Common myeloid progenitor, CD34-positive (primary cell): ENCODE measurements around the gene FZD10.

Experiments used
- CTCF ChIA-PET: fragments of 350-600 bp; sonication (Branson Sonifier 250); formaldehyde crosslinking; loops from one replicate; lab custom pipeline; 2021; ENCODE audit warnings: antibody characterized with exemption; lab: Charles Lee
- POLR2A ChIA-PET: fragments of 350-600 bp; sonication (Branson Sonifier 250); formaldehyde crosslinking; loops from one replicate; lab custom pipeline; 2021; ENCODE audit warnings: antibody characterized with exemption; lab: Charles Lee
- DNase-seq, 3 donors: peaks; one replicate each; pipeline versions ENCODE4 v3.0.0 to v3.0.0-alpha.2; 2013
- H3K27ac ChIP-seq, 2 experiments: 1 replicate in 1 of 2; 2 replicates in 1 of 2; pipeline ENCODE4 v1.7.0; 2013; ENCODE audit warnings: inconsistent platforms in 2 of 2, low read length in 2 of 2, mild to moderate bottlenecking in 2 of 2, low read depth in 1 of 2, moderate library complexity in 1 of 2; ENCODE audit not compliant: severe bottlenecking in 2 of 2, insufficient read depth in 1 of 2, poor library complexity in 1 of 2
- H3K27me3 ChIP-seq, 5 experiments: replicated peaks in 2 of 5; 1 replicate in 3 of 5; 2 replicates in 2 of 5; pipeline versions ENCODE4 v1.6.1 to v1.7.0; 2013; ENCODE audit warnings: low read length in 4 of 5, mild to moderate bottlenecking in 2 of 5, moderate library complexity in 2 of 5, inconsistent platforms in 1 of 5; ENCODE audit not compliant: insufficient read depth in 5 of 5, control insufficient read depth in 4 of 5
- H3K36me3 ChIP-seq, 4 experiments: 1 replicate in 2 of 4; 2 replicates in 2 of 4; pipeline versions ENCODE4 v1.6.1 to v1.7.0; 2013; ENCODE audit warnings: low read length in 3 of 4, control low read depth in 1 of 4, mild to moderate bottlenecking in 1 of 4; ENCODE audit not compliant: control insufficient read depth in 4 of 4, insufficient read depth in 4 of 4
- H3K4me1 ChIP-seq, 4 experiments: 1 replicate in 3 of 4; 2 replicates in 1 of 4; pipeline versions ENCODE4 v1.6.1 to v1.7.1; 2013; ENCODE audit warnings: low read length in 3 of 4, mild to moderate bottlenecking in 3 of 4, control low read depth in 1 of 4, inconsistent platforms in 1 of 4, moderate library complexity in 1 of 4; ENCODE audit not compliant: control insufficient read depth in 4 of 4, insufficient read depth in 4 of 4; ENCODE audit errors: control extremely low read depth in 1 of 4
- H3K4me3 ChIP-seq, 7 experiments: 1 replicate in 4 of 7; 2 replicates in 3 of 7; pipeline versions ENCODE4 v1.5.1 to v1.7.0; 2013; ENCODE audit warnings: mild to moderate bottlenecking in 7 of 7, low read length in 6 of 7, moderate library complexity in 6 of 7, inconsistent platforms in 2 of 7, low read depth in 2 of 7, control low read depth in 1 of 7; ENCODE audit not compliant: insufficient read depth in 4 of 7, control insufficient read depth in 1 of 7; ENCODE audit errors: extremely low read depth in 1 of 7
- H3K9me3 ChIP-seq, 5 experiments: 1 replicate in 4 of 5; 2 replicates in 1 of 5; pipeline versions ENCODE4 v1.6.1 to v1.7.1; 2013; ENCODE audit warnings: low read length in 4 of 5, mild to moderate bottlenecking in 2 of 5, inconsistent platforms in 1 of 5, low read depth in 1 of 5, moderate library complexity in 1 of 5; ENCODE audit not compliant: control insufficient read depth in 4 of 5, insufficient read depth in 2 of 5; ENCODE audit errors: control extremely low read depth in 1 of 5
- WGBS: methylation state at CpG from one replicate; pipeline ENCODE4 v1.1.5; 2013; ENCODE audit not compliant: insufficient coverage; 5-methylcytosine and 5-hydroxymethylcytosine counted together

FZD10 gene

DNA sequence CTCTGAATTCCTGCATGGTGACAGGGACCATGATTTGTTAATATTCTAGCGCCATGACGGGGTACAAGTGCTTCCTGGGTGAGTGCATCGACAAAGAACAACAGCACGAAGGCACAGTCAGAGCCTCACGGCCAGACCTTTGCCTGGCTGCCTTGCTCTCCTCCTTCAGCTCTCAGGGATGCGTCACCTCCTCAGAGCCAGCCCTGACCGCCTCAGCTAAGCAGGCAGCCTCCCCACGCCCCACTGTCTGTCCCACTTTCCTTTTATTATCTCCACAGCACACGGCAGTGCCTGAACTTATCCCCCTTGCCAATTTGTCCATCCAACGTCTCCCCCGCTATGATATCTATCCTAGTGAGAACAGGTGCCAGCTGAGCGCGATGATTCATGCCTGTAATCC, 16.5 kb upstream of the FZD10 start:
- DNase-seq, result no peak
- Histone ChIP-seq H3K4me3 (no peak overlapping the region), H3K27ac (no peak overlapping the region), H3K36me3 (no peaks in the 10 kb centered on the region), H3K9me3 (no peaks in the 10 kb centered on the region), H3K4me1 (no peaks in the 10 kb centered on the region), H3K27me3 (peaks cover 0 to 30% (median 4%) of the 10 kb centered on the region in 5 experiments)
- POLR2A ChIA-PET, result interaction anchor here (0.5 kb wide), 1 partner anchor 1961 kb away, joined by 3 read pairs; no protein-coding TSS in a partner anchor
- CTCF ChIA-PET, result no interaction called here
- 85% methylated on average over 10 of the region's 13 CpGs for WGBS

DNA sequence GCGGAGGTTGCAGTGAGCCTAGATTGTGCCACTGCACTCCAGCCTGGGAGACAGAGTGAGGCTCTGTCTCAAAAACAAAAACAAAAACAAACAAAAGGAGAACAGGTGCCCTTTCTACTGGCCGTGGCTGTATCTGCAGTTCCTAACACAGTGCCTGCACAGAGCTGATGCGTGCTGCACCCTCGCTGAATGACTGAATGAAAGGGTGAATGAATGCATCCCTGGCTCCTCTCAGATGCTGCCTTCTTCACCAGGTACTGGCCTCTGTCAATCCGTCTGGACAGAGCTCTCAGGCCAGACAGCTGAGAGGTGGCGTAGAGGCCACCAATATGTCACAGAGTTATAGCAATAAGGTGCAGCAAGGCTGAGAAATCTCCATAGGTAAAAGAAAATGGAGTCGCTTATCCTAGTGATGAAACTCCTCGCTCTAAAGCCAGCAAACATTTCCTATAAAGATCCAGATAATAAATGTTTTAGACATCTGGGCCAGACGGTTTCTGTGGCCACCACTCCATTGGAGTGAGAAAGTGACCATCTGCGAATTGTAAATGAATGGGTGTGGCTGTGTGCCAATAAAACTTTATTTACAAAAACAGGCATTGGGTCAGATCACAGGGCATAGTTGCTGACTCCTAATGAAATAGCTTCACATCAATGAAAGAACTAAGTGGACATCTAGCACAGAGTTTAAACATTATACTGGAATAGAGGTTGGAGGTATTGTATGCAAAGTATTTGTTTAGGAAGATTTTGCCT, 15.9 kb upstream of the FZD10 start:
- Histone ChIP-seq H3K36me3 (no peaks in the 10 kb centered on the region), H3K27ac (no peak overlapping the region), H3K4me3 (no peak overlapping the region), H3K4me1 (no peaks in the 10 kb centered on the region), H3K27me3 (peaks cover 0 to 30% (median 4%) of the 10 kb centered on the region in 5 experiments), H3K9me3 (no peaks in the 10 kb centered on the region)
- POLR2A ChIA-PET, result no interaction called here
- WGBS, result 89% methylated on average over 7 of the region's 10 CpGs
- CTCF ChIA-PET, result interaction anchor here (1.1 kb wide), 1 partner anchor 13 kb away, joined by 3 read pairs; no protein-coding TSS in a partner anchor
- no peak for DNase-seq

DNA sequence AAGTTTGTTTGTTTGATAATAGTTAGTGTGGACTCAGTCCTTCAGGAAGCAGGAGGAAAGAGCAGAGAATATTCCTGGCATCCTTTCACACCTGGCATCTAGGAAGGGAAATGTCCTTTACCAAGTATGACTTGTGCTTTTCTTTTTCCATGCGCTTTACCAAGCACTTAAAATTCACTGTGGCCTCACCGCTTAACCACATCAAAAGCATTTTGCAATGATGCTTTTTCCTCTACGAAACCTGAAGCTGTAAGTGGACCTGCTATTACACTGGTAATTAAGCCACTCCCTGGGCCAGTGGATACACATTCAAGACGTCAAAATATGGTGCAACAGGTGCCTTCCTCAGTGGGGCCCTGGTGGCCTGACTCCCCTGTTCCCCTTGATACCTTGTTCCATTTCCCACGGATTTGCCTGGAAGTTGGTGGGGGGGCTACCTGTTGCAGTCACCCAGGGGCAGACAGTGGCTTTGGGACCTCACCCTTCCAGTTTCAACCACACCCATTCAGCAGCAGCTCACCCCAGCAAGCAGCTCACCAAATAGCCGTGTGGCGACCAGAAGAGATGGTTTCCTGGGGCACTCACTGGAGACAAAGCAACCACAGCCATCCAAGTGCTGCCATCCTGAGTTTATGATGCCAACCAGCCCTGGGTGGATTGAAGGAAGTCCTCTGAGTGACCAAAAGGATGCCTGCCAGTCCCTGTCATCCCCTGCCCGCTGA, 14.2 kb upstream of the FZD10 start:
- no peak overlapping the region for H3K4me3 ChIP-seq
- peaks cover 0 to 20% (median 2%) of the 10 kb centered on the region in 5 experiments for H3K27me3 ChIP-seq
- 58% methylated on average over 8 of the region's 8 CpGs for WGBS
- DNase-seq, result no peak
- no peak overlapping the region for H3K27ac ChIP-seq
- H3K9me3 ChIP-seq, result no peaks in the 10 kb centered on the region
- ChIA-PET CTCF (no interaction called here), POLR2A (interaction anchor here (0.6 kb wide), 1 partner anchor 53 kb away, joined by 4 read pairs; no protein-coding TSS in a partner anchor)
- H3K36me3 ChIP-seq, result no peaks in the 10 kb centered on the region
- H3K4me1 ChIP-seq, result no peaks in the 10 kb centered on the region

GRCh38 chr12:130151846-130152245, 10.4 kb upstream of the FZD10 start:
- no peaks in the 10 kb centered on the region for H3K9me3 ChIP-seq
- H3K4me3 ChIP-seq, result no peak overlapping the region
- DNase-seq, result no peak
- CTCF ChIA-PET, result no interaction called here
- H3K36me3 ChIP-seq, result no peaks in the 10 kb centered on the region
- POLR2A ChIA-PET, result no interaction called here
- H3K4me1 ChIP-seq, result no peaks in the 10 kb centered on the region
- H3K27me3 ChIP-seq, result peaks cover 0 to 34% (median 5%) of the 10 kb centered on the region in 5 experiments
- no peak overlapping the region for H3K27ac ChIP-seq
- WGBS, result 91% methylated on average over 7 of the region's 9 CpGs

- Histone ChIP-seq H3K27me3 (peaks cover 3 to 37% (median 8%) of the 10 kb centered on the region in 5 experiments), H3K36me3 (no peaks in the 10 kb centered on the region), H3K4me3 (no peak overlapping the region), H3K4me1 (no peaks in the 10 kb centered on the region), H3K27ac (no peak overlapping the region), H3K9me3 (no peaks in the 10 kb centered on the region)
- POLR2A ChIA-PET, result no interaction called here
- no peak for DNase-seq
- WGBS, result 92% methylated on average over 12 of the region's 12 CpGs
- CTCF ChIA-PET, result no interaction called here
Observed at GRCh38 chr12:130152386-130152785, 9.9 kb upstream of the FZD10 start.

DNA sequence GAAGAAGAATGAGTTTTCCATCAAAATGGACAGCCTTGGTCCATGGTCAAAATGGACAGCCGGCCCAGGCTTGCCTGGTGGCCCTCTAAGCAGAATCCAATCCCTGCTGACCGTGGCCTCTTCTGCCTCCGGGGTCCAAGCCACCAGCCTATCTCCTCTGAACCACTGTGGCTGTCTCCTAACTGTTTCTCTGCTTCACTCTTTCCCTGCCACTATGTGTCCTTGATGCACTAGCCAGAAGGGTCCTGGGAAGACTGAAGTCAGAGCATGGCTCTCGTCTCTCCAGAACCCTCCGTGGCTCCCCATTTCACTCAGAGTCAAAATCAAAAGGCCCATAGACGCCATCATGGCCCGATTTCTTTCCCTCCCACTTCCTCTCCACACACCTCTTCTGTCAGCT, 8.5 kb upstream of the FZD10 start:
- 94% methylated on average over 6 of the region's 7 CpGs for WGBS
- Histone ChIP-seq H3K4me1 (no peaks in the 10 kb centered on the region), H3K4me3 (no peak overlapping the region), H3K27me3 (peaks cover 10 to 48% (median 15%) of the 10 kb centered on the region in 5 experiments), H3K36me3 (no peaks in the 10 kb centered on the region), H3K9me3 (no peaks in the 10 kb centered on the region), H3K27ac (no peak overlapping the region)
- ChIA-PET POLR2A (interaction anchor here (0.6 kb wide), 1 partner anchor 12 kb away, joined by 6 read pairs; no protein-coding TSS in a partner anchor), CTCF (interaction anchor here (0.6 kb wide), 1 partner anchor 123 kb away, joined by 3 read pairs; no protein-coding TSS in a partner anchor)
- no peak for DNase-seq
